ENCODE data around the gene EZH2.

Gene EZH2

GRCh38 chr7:148866362-148866761 lies 17.7 kb downstream of the EZH2 start:
- no peak overlapping the region for H3K4me3 ChIP-seq (replicated peaks; ENCODE audit: low read depth, low read length)
- DNase-seq (ENCODE audit: extremely low read depth, low read depth), result no peak
- no peak for TF ChIP-seq CTCF (IDR thresholded peaks at IDR 0.05; ENCODE audit: low read depth, low read length, missing control alignments)

GRCh38 chr7:148865283-148865682 lies 18.8 kb downstream of the EZH2 start:
- H3K4me3 ChIP-seq (replicated peaks; ENCODE audit: low read depth, low read length), result no peak overlapping the region
- no peak for DNase-seq (ENCODE audit: extremely low read depth, low read depth)
- TF ChIP-seq CTCF (IDR thresholded peaks at IDR 0.05; ENCODE audit: low read depth, low read length, missing control alignments), result no peak

GRCh38 chr7:148863324-148863723 lies 20.8 kb downstream of the EZH2 start:
- H3K4me3 ChIP-seq (replicated peaks; ENCODE audit: low read depth, low read length), result no peak overlapping the region
- no peak for TF ChIP-seq CTCF (IDR thresholded peaks at IDR 0.05; ENCODE audit: low read depth, low read length, missing control alignments)
- DNase-seq (ENCODE audit: extremely low read depth, low read depth), result no peak

- DNase-seq (ENCODE audit: extremely low read depth, low read depth), result no peak
- no peak for TF ChIP-seq CTCF (IDR thresholded peaks at IDR 0.05; ENCODE audit: low read depth, low read length, missing control alignments)
- no peak overlapping the region for H3K4me3 ChIP-seq (replicated peaks; ENCODE audit: low read depth, low read length)
Measured at GRCh38 chr7:148862481-148862880, 21.6 kb downstream of the EZH2 start.

- no peak for DNase-seq (ENCODE audit: extremely low read depth, low read depth)
- H3K4me3 ChIP-seq (replicated peaks; ENCODE audit: low read depth, low read length), result no peak overlapping the region
- no peak for TF ChIP-seq CTCF (IDR thresholded peaks at IDR 0.05; ENCODE audit: low read depth, low read length, missing control alignments)
Measured at GRCh38 chr7:148858489-148858888, 25.6 kb downstream of the EZH2 start.

GRCh38 chr7:148856891-148857290 lies 27.2 kb downstream of the EZH2 start:
- no peak for TF ChIP-seq CTCF (IDR thresholded peaks at IDR 0.05; ENCODE audit: low read depth, low read length, missing control alignments)
- DNase-seq (ENCODE audit: extremely low read depth, low read depth), result no peak
- no peak overlapping the region for H3K4me3 ChIP-seq (replicated peaks; ENCODE audit: low read depth, low read length)

GRCh38 chr7:148856578-148856881 lies 27.6 kb downstream of the EZH2 start:
- no peak overlapping the region for H3K4me3 ChIP-seq (replicated peaks; ENCODE audit: low read depth, low read length)
- no peak for TF ChIP-seq CTCF (IDR thresholded peaks at IDR 0.05; ENCODE audit: low read depth, low read length, missing control alignments)
- no peak for DNase-seq (ENCODE audit: extremely low read depth, low read depth)

Data from HFF-Myc (cell line).